ENCODE measurements around the gene STX10. TPM values are rescaled to one million over a fixed set of nuclear protein-coding genes. Genes with fewer than 3 reads are reported as not detected.

Gene STX10
- total RNA-seq, 4 donors from 2014 or later, result 71.9 to 110 (median 82.2) TPM

DNA sequence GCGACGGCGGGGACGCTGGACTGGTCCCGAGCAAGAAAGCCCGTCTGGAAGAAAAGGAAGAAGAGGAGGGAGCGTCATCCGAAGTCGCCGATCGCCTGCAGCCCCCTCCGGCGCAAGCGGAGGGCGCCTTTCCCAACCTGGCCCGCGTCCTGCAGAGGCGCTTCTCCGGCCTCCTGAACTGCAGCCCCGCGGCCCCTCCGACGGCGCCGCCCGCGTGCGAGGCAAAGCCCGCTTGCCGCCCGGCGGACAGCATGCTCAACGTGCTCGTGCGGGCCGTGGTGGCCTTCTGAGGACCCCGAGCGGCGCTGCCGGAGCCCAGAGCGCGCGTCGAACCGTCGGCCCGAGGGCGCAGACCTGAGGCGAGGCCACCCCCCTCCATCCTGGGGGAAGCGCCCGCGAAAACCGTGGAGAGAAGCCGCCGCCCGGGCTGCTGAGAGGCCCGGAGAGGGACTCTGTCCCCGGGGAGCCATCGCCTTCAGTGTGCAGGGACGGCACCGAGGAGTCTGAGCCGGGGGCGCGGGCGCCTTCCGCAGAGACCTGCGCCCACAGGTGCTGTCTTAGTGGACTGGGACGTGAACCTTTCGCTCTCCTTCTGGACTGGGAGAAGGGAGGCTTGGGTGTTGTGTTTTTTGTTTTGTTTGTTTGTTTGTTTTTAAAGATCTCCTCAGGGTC, 3.5 kb upstream of the STX10 start:
- DNase-seq (ENCODE audit: low spot score in 2 of 2), result no peak
- H3K36me3 ChIP-seq, result no peaks in the 10 kb centered on the region
- H3K4me3 ChIP-seq, result peak overlapping the region; percentile 79
- H3K9me3 ChIP-seq, result no peaks in the 10 kb centered on the region
- H3K27ac ChIP-seq, result peak overlapping the region; percentile 97
- H3K27me3 ChIP-seq, result no peaks in the 10 kb centered on the region
- WGBS, result 0% methylated on average over 10 of the region's 69 CpGs
- peaks cover 32% of the 10 kb centered on the region for H3K4me1 ChIP-seq
- TF ChIP-seq, protein P1, sequence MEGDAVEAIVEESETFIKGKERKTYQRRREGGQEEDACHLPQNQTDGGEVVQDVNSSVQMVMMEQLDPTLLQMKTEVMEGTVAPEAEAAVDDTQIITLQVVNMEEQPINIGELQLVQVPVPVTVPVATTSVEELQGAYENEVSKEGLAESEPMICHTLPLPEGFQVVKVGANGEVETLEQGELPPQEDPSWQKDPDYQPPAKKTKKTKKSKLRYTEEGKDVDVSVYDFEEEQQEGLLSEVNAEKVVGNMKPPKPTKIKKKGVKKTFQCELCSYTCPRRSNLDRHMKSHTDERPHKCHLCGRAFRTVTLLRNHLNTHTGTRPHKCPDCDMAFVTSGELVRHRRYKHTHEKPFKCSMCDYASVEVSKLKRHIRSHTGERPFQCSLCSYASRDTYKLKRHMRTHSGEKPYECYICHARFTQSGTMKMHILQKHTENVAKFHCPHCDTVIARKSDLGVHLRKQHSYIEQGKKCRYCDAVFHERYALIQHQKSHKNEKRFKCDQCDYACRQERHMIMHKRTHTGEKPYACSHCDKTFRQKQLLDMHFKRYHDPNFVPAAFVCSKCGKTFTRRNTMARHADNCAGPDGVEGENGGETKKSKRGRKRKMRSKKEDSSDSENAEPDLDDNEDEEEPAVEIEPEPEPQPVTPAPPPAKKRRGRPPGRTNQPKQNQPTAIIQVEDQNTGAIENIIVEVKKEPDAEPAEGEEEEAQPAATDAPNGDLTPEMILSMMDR (IDR thresholded peaks at IDR 0.05), result no peak

DNA sequence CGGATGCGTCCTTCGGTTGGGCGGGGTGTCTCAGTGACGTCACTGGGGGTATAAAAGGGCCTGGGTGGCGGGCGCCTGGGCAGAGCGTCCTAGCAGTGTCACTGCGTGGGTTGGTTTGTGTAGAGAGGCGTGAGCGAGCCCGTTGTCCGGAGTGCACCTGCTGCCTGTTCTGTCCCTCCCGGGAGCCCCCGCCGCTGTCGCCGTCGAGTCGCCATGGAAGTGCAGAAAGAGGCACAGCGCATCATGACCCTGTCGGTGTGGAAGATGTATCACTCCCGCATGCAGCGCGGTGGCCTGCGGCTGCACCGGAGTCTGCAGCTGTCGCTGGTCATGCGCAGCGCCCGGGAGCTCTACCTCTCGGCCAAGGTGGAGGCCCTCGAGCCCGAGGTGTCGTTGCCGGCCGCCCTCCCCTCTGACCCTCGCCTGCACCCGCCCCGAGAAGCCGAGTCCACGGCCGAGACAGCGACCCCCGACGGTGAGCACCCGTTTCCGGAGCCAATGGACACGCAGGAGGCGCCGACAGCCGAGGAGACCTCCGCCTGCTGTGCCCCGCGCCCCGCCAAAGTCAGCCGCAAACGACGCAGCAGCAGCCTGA, 2.9 kb upstream of the STX10 start:
- Histone ChIP-seq H3K9me3 (no peaks in the 10 kb centered on the region), H3K36me3 (no peaks in the 10 kb centered on the region), H3K27ac (peak overlapping the region; percentile 97), H3K4me1 (peaks cover 36% of the 10 kb centered on the region), H3K27me3 (no peaks in the 10 kb centered on the region), H3K4me3 (peak overlapping the region; percentile 79)
- peak; percentile 97 to 99 for DNase-seq (ENCODE audit: low spot score in 2 of 2)
- no CpG with 5 or more reads among the region's 59 CpGs for WGBS
- TF ChIP-seq EP300 (IDR thresholded peaks at IDR 0.05) (no peak), POLR2A (IDR thresholded peaks at IDR 0.05) (peak; percentile 99 to 100), POLR2AphosphoS5 (IDR thresholded peaks at IDR 0.05) (peak; percentile 98 to 100 (median 99))
- TF ChIP-seq, protein P1 (IDR thresholded peaks at IDR 0.05), result no peak

DNA sequence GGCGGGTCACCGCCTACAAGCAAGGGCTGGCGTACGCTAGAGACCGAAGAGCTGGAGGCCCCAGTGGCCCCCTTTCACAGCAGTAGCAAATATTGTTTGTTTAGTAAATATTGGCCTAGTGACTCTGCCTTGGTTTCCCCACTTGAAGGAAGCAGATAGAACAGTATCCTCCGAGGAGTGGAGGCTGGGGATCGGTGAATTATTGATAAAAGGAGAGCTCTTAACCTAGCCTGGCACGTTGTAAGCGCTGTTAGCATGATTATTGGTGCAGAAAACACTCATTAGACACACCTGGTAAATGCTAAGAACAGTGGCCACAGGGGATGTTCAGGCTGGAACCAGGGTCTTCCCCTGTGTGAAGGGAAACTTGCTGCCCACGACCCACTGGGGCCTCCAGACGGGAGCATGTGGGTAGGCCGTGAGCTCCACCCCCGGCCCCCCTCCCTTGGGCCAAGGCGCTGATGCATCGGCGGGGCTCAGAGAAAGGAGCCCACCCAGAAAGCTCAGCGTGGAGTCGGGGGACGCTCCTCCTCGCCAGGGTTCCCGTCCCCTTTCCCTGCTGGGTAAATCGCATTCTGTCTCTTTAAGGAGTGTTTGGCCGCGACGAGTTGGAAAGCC, 2.3 kb upstream of the STX10 start:
- no peak for TF ChIP-seq POLR2A (IDR thresholded peaks at IDR 0.05)
- no peak for TF ChIP-seq POLR2AphosphoS5 (IDR thresholded peaks at IDR 0.05)
- TF ChIP-seq, protein P1 (IDR thresholded peaks at IDR 0.05), result no peak
- no peak for TF ChIP-seq EP300 (IDR thresholded peaks at IDR 0.05)
- H3K27me3 ChIP-seq, result no peaks in the 10 kb centered on the region
- 2% methylated on average over 17 of the region's 25 CpGs for WGBS
- H3K4me3 ChIP-seq, result peak overlapping the region; percentile 79
- DNase-seq (ENCODE audit: low spot score in 2 of 2), result no peak
- peak overlapping the region; percentile 97 for H3K27ac ChIP-seq
- peaks cover 36% of the 10 kb centered on the region for H3K4me1 ChIP-seq
- no peaks in the 10 kb centered on the region for H3K9me3 ChIP-seq
- H3K36me3 ChIP-seq, result no peaks in the 10 kb centered on the region

DNA sequence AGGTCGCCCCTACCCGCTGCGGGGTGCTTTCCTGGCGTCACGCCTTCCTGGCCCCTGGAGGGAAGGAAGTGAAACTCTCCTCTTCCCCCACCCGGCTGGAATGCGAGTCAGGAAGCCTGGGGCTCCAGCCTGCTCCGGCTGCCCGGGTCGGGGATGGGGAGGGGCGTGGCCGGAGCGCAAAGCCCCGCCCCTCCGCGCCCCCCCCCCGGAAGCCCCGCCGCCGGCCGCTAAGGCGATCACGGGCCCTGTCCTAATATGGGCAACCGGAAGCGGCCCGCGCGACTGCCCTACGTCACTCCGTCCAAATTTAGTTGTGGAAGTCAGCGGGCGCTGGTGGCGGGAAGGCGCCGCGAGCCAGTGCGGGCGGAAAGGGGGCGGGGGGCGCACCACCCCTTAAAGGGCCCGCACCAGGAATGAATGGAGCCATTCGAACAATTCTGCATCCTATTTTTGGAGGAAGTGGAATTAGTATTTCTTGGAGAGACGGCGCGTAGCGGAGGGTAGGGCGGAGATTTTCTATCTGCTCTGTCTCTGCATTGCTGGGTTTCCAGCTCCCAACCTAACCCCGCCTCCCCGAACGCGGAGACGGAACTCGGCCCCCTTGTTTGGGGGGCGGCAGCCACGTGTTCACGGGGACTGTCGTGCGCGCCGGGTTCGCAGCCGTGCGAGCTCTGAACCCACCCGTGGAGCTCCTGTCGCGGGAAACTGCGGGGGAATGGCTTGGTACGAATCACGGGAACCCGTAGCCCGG, 1.6 kb upstream of the STX10 start:
- under 1% methylated on average over 50 of the region's 71 CpGs for WGBS
- Histone ChIP-seq H3K36me3 (no peaks in the 10 kb centered on the region), H3K4me3 (peak overlapping the region; percentile 79), H3K27ac (peak overlapping the region; percentile 97), H3K9me3 (no peaks in the 10 kb centered on the region), H3K4me1 (peaks cover 40% of the 10 kb centered on the region), H3K27me3 (no peaks in the 10 kb centered on the region)
- TF ChIP-seq, protein P1 (IDR thresholded peaks at IDR 0.05), result no peak
- TF ChIP-seq EP300 (IDR thresholded peaks at IDR 0.05), result no peak
- peak in 1 of 3 donors; percentile 61 for TF ChIP-seq POLR2AphosphoS5 (IDR thresholded peaks at IDR 0.05)
- TF ChIP-seq POLR2A (IDR thresholded peaks at IDR 0.05), result peak; percentile 67 to 86
- DNase-seq (ENCODE audit: low spot score in 2 of 2), result peak; percentile 99
